Measurements from ENCODE around the gene APOOL.

APOOL gene

DNA sequence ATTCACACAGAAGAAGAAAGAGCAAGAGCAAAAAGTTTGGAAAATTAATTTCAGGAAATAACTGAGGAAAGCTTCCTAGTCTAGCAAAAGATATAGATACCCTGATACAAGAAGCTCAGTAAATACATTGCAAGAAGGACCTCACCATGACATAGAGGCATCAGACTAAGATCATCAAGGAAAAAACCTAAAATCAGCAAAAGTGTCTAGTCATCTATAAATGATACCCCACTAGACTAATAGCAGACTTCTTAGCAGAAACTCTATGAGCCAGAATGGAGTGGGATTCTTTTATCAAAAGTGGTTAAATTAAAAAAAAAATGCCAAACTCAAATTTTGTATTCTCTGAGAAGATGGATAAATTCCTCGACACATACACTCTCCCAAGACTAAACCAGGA, 10.5 kb upstream of the APOOL start:
- H3K27ac ChIP-seq (ENCODE audit: low read depth, low read length, poor library complexity, severe bottlenecking) = no peak overlapping the region
- no peak for TF ChIP-seq EZH2 (IDR thresholded peaks at IDR 0.05; ENCODE audit: borderline replicate concordance, low read length)
- TF ChIP-seq, protein P1, sequence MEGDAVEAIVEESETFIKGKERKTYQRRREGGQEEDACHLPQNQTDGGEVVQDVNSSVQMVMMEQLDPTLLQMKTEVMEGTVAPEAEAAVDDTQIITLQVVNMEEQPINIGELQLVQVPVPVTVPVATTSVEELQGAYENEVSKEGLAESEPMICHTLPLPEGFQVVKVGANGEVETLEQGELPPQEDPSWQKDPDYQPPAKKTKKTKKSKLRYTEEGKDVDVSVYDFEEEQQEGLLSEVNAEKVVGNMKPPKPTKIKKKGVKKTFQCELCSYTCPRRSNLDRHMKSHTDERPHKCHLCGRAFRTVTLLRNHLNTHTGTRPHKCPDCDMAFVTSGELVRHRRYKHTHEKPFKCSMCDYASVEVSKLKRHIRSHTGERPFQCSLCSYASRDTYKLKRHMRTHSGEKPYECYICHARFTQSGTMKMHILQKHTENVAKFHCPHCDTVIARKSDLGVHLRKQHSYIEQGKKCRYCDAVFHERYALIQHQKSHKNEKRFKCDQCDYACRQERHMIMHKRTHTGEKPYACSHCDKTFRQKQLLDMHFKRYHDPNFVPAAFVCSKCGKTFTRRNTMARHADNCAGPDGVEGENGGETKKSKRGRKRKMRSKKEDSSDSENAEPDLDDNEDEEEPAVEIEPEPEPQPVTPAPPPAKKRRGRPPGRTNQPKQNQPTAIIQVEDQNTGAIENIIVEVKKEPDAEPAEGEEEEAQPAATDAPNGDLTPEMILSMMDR (IDR thresholded peaks at IDR 0.05; ENCODE audit: low read length) = no peak
- no peaks in the 10 kb centered on the region for H3K4me1 ChIP-seq (ENCODE audit: insufficient read depth, low read length, severe bottlenecking)
- H3K27me3 ChIP-seq (ENCODE audit: insufficient read depth, low read length) = no peaks in the 10 kb centered on the region
- H3F3A ChIP-seq (ENCODE audit: insufficient read depth, low read length) = no peaks in the 10 kb centered on the region
- H3K9me2 ChIP-seq (ENCODE audit: low read depth, low read length) = no peaks in the 10 kb centered on the region
- H4K20me1 ChIP-seq (ENCODE audit: insufficient read depth, low read length) = no peaks in the 10 kb centered on the region
- no peak overlapping the region for H2AFZ ChIP-seq (ENCODE audit: low read length)
- no peaks in the 10 kb centered on the region for H3K9me3 ChIP-seq (ENCODE audit: low read length)
- no peaks in the 10 kb centered on the region for H3K36me3 ChIP-seq (ENCODE audit: insufficient read depth, low read length)
- H3K4me2 ChIP-seq (ENCODE audit: low read length) = no peak overlapping the region
- no peak overlapping the region for H3K9ac ChIP-seq (ENCODE audit: low read length)
- H3K79me2 ChIP-seq (ENCODE audit: insufficient read depth, low read length) = no peaks in the 10 kb centered on the region
- no peak overlapping the region for H3K4me3 ChIP-seq (ENCODE audit: low read depth, low read length, poor library complexity, severe bottlenecking)

DNA sequence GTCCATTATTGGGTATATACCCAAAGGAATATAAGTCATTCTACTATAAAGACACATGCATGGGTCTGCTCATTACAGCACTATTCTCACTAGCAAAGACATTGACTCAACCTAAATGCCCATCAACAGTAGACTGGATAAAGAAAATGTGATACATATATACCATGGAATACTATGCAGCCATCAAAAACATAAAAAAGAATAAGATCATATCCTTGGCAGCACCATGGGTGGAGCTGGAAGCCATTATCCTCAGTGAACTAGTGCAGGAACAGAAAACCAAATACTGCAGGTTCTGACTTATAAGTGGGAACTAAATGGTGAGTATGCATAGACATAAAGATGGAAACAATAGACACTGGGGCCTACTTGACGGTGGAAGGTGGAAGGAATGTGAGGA, 2.3 kb upstream of the APOOL start:
- Histone ChIP-seq H4K20me1 (ENCODE audit: insufficient read depth, low read length) (no peaks in the 10 kb centered on the region), H3K4me1 (ENCODE audit: insufficient read depth, low read length, severe bottlenecking) (peaks cover 6% of the 10 kb centered on the region), H3K4me2 (ENCODE audit: low read length) (no peak overlapping the region), H3K79me2 (ENCODE audit: insufficient read depth, low read length) (peaks cover 7% of the 10 kb centered on the region; the same call in 1 of the 2 replicates), H3K36me3 (ENCODE audit: insufficient read depth, low read length) (no peaks in the 10 kb centered on the region), H3K9ac (ENCODE audit: low read length) (no peak overlapping the region), H3F3A (ENCODE audit: insufficient read depth, low read length) (no peaks in the 10 kb centered on the region), H2AFZ (ENCODE audit: low read length) (no peak overlapping the region), H3K9me3 (ENCODE audit: low read length) (no peaks in the 10 kb centered on the region), H3K9me2 (ENCODE audit: low read depth, low read length) (no peaks in the 10 kb centered on the region), H3K27me3 (ENCODE audit: insufficient read depth, low read length) (no peaks in the 10 kb centered on the region), H3K27ac (ENCODE audit: low read depth, low read length, poor library complexity, severe bottlenecking) (no peak overlapping the region), H3K4me3 (ENCODE audit: low read depth, low read length, poor library complexity, severe bottlenecking) (no peak overlapping the region)
- TF ChIP-seq EZH2 (IDR thresholded peaks at IDR 0.05; ENCODE audit: borderline replicate concordance, low read length) = no peak
- TF ChIP-seq, protein P1 (IDR thresholded peaks at IDR 0.05; ENCODE audit: low read length) = no peak

DNA sequence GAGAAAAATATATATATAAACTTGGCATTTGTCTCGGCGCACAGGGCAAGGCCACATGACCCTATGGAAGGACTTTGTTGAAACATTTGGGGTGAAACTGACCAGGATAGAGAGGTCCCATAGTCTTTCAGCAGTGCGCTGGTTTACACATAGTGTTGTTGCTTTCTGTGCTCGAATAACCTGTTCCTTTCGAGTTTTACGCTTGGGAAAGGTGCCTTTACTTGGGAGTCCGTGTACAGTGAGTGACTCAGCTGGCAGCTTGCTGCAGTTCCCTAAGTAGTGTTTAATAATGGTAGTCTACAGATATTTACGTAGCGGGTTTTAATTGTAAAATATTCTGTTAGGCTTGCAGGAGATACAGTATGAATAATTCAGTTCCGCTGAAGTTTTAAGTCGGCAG, 578 bp downstream of the APOOL start:
- Histone ChIP-seq H3K27me3 (ENCODE audit: insufficient read depth, low read length) (no peaks in the 10 kb centered on the region), H4K20me1 (ENCODE audit: insufficient read depth, low read length) (no peaks in the 10 kb centered on the region), H3K79me2 (ENCODE audit: insufficient read depth, low read length) (peaks cover 7% of the 10 kb centered on the region), H3K9ac (ENCODE audit: low read length) (peak overlapping the region; percentile 80), H3K27ac (ENCODE audit: low read depth, low read length, poor library complexity, severe bottlenecking) (no peak overlapping the region), H3K4me1 (ENCODE audit: insufficient read depth, low read length, severe bottlenecking) (peaks cover 6% of the 10 kb centered on the region), H3K36me3 (ENCODE audit: insufficient read depth, low read length) (no peaks in the 10 kb centered on the region), H3K9me2 (ENCODE audit: low read depth, low read length) (no peaks in the 10 kb centered on the region), H3F3A (ENCODE audit: insufficient read depth, low read length) (no peaks in the 10 kb centered on the region), H3K9me3 (ENCODE audit: low read length) (no peaks in the 10 kb centered on the region), H3K4me3 (ENCODE audit: low read depth, low read length, poor library complexity, severe bottlenecking) (peak overlapping the region; percentile 81), H2AFZ (ENCODE audit: low read length) (no peak overlapping the region), H3K4me2 (ENCODE audit: low read length) (peak overlapping the region; percentile 71)
- no peak for TF ChIP-seq EZH2 (IDR thresholded peaks at IDR 0.05; ENCODE audit: borderline replicate concordance, low read length)
- TF ChIP-seq, protein P1 (IDR thresholded peaks at IDR 0.05; ENCODE audit: low read length) = no peak

All from OCI-LY1 (cell line).